MCF 10A (cell line): ENCODE data around the gene DKC1. TPM values are rescaled to one million over a fixed set of nuclear protein-coding genes. Genes with fewer than 3 reads are reported as not detected.

ENCODE experiments used
- Bru-seq: library from RNA; stranded (reverse); fragments of 400-500 nt; gene quantifications from one replicate; lab custom pipeline; 2021; lab: Mats Ljungman, UMichigan
- BruChase-seq, 2 experiments: library from RNA; stranded (reverse); fragments of 400-500 nt; gene quantifications; one replicate each; lab custom pipeline; 2021; lab: Mats Ljungman, UMichigan
- BruUV-seq: library from RNA; stranded (reverse); fragments of 400-500 nt; replicated peaks from 2 replicates; lab custom pipeline; 2021; lab: Mats Ljungman, UMichigan
- CTCF ChIA-PET: fragments of 300-600 bp; sonication (Branson Sonifier 250); formaldehyde crosslinking; extraction: SDS; loops from one replicate; lab custom pipeline; 2021; ENCODE audit warnings: antibody characterized with exemption, inconsistent platforms; lab: Yijun Ruan, JAX
- POLR2A ChIA-PET: fragments of 300-600, 350-650 bp; sonication (Branson Sonifier 250); formaldehyde crosslinking; extraction: SDS; loops from one replicate; lab custom pipeline; 2020; ENCODE audit warnings: antibody characterized with exemption, inconsistent platforms; lab: Yijun Ruan, JAX
- DNase-seq: peaks from one replicate; pipeline ENCODE4 v3.0.0-alpha.2; 2018; ENCODE audit not compliant: unreplicated experiment
- H3K27ac Mint-ChIP-seq: one replicate; pipeline ENCODE4 v1.8.0; 2022; ENCODE audit warnings: mild to moderate bottlenecking, low read depth, mixed read lengths; ENCODE audit not compliant: unreplicated experiment
- H3K27me3 Mint-ChIP-seq: one replicate; pipeline ENCODE4 v1.8.0; 2022; ENCODE audit warnings: mixed read lengths; ENCODE audit not compliant: insufficient read depth, unreplicated experiment
- H3K36me3 Mint-ChIP-seq: one replicate; pipeline ENCODE4 v1.8.0; 2022; ENCODE audit warnings: mild to moderate bottlenecking, moderate library complexity, mixed read lengths; ENCODE audit not compliant: insufficient read depth, unreplicated experiment
- H3K4me1 Mint-ChIP-seq: one replicate; pipeline ENCODE4 v1.8.0; 2022; ENCODE audit warnings: mixed read lengths; ENCODE audit not compliant: insufficient read depth, unreplicated experiment
- H3K4me3 Mint-ChIP-seq: one replicate; pipeline ENCODE4 v1.8.0; 2022; ENCODE audit warnings: mild to moderate bottlenecking, moderate library complexity, mixed read lengths; ENCODE audit not compliant: unreplicated experiment
- H3K9me3 Mint-ChIP-seq: one replicate; pipeline ENCODE4 v1.8.0; 2022; ENCODE audit warnings: mixed read lengths; ENCODE audit not compliant: unreplicated experiment
- intact Hi-C: fragments of 100-400 bp; cut with micrococcal nuclease; formaldehyde crosslinking; loops from 2 replicates; pipeline ENCODE4 v1.14.1; 2022
- long read RNA-seq: library from polyadenylated mRNA; stranded (forward); transcript quantifications from one replicate; pipeline ENCODE4 v2.0.0, GENCODE V29; 2022
- total RNA-seq: library from RNA; stranded (reverse); gene quantifications from 2 replicates; pipeline ENCODE4 v1.2.3, GENCODE V29; 2022
- TF ChIP-seq, protein P1 (sequence below): fragments of 200-600 bp; IDR thresholded peaks from one replicate; pipeline ENCODE4 v1.8.0; 2022; ENCODE audit warnings: antibody characterized with exemption, mild to moderate bottlenecking; ENCODE audit not compliant: unreplicated experiment

DKC1 gene
- total RNA-seq: 149 and 196 TPM in 2 replicates
- Bru-seq, nascent RNA: percentile 94 among the genes with signal in this experiment
- percentile 97 among the genes with signal in this experiment for BruChase-seq, experiment 1, labeled RNA remaining after a 6-hour chase
- BruChase-seq, experiment 2, labeled RNA remaining after a 2-hour chase: percentile 94 among the genes with signal in this experiment
- long read RNA-seq, transcript DKC1-201 (15 exons, 2,577 nt): major isoform, 618 of 695 reads
- long read RNA-seq, partial matches to known transcripts: 34 of 695 reads
- long read RNA-seq, other reads (novel, unspliced or antisense): 43 of 695 reads

DNA sequence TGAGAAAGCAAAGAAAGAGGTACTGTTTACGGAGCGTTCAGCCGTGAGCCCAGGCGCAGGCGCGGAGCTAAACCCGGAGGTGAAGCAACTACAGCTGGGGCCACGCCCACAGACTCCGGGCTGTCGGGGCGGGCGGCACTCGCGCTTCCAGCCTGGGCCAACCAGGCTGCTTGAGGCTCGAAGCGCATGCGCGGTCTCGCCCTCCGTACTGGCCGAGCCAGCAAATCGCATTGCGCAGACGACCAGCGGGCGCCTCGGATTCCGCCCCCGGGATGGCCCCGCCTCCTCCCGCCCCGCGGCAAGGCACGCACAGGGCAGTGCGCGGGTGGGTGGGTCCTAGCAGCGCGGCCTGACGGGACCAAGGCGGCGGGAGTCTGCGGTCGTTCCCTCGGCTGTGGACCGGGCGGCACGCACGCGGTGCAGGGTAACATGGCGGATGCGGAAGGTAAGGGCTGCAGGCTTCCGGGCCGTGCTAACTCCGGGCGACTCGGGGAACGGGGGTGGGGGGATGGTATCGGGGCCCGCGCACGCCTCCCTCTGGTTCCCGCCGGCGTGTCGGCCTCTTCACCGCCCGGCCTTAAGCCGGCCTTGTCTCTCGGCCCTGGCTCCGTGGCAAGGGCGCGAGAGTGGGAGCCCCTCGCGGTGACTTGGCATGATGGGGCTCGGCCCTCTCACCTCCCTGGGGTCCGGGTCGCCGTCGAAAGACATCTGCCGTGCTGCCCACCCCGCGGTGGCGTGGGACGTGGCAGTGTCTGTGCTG lies at the start of gene DKC1:
Gene DKC1, plus strand, starts transcription at position 328 of the 760 bp plus-strand sequence. Its CDS starts 102 bp downstream, at position 430.
- peak within 1 kb of the TSS; percentile 79 for H3K4me3 Mint-ChIP-seq
- H3K4me1 Mint-ChIP-seq: peaks cover 6% of the 10 kb centered on the region
- ChIA-PET CTCF (interaction anchor here (0.7 to 2.3 kb wide), 6 partner anchors 14 to 794 kb away, joined by 3 to 17 read pairs (median 4); no protein-coding TSS in a partner anchor), POLR2A (interaction anchor here (0.7 to 4.6 kb wide), 12 partner anchors 9 to 303 kb away, joined by 3 to 45 read pairs (median 4); partner anchors contain the start of genes GAB3 and MPP1)
- H3K36me3 Mint-ChIP-seq: peaks cover 31% of the 10 kb centered on the region
- BruUV-seq: no TSS peak
- TF ChIP-seq, protein P1, sequence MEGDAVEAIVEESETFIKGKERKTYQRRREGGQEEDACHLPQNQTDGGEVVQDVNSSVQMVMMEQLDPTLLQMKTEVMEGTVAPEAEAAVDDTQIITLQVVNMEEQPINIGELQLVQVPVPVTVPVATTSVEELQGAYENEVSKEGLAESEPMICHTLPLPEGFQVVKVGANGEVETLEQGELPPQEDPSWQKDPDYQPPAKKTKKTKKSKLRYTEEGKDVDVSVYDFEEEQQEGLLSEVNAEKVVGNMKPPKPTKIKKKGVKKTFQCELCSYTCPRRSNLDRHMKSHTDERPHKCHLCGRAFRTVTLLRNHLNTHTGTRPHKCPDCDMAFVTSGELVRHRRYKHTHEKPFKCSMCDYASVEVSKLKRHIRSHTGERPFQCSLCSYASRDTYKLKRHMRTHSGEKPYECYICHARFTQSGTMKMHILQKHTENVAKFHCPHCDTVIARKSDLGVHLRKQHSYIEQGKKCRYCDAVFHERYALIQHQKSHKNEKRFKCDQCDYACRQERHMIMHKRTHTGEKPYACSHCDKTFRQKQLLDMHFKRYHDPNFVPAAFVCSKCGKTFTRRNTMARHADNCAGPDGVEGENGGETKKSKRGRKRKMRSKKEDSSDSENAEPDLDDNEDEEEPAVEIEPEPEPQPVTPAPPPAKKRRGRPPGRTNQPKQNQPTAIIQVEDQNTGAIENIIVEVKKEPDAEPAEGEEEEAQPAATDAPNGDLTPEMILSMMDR: no peak
- H3K27ac Mint-ChIP-seq: peak within 1 kb of the TSS; percentile 79
- intact Hi-C loops: loop anchor here (2.0 kb wide), 1 partner anchor 42 kb away; the partner anchor contains the start of gene MPP1
- peak; percentile 92 for DNase-seq
- peaks cover 14% of the 10 kb centered on the region for H3K27me3 Mint-ChIP-seq
- no peaks in the 10 kb centered on the region for H3K9me3 Mint-ChIP-seq

DNA sequence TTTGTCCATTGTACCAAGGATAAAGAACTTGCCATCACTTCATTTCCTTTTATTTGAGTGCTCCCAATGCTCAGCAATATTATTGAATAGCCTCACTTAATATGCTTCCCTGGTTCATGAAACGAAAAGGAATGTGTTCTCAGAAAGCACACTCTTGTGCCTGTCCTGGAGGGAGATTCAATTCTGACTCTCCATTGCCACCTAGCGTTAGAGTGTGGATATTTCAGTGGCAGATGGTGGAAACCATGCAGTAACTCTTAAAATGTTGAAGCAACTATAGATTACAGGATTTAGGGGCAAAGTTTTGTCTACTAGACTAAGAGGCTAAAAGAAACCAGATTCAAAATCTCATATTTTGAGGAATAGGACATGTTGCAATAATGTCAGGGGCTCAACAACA lies 47.7 kb upstream of the DKC1 start:
- Mint-ChIP-seq H3K27me3 (no peaks in the 10 kb centered on the region), H3K36me3 (peaks cover 5% of the 10 kb centered on the region), H3K27ac (no peak overlapping the region), H3K9me3 (no peaks in the 10 kb centered on the region), H3K4me3 (no peak overlapping the region), H3K4me1 (peaks cover 42% of the 10 kb centered on the region)
- POLR2A ChIA-PET: no interaction called here
- CTCF ChIA-PET: no interaction called here
- TF ChIP-seq, protein P1: peak; percentile 79
- BruUV-seq: no TSS peak
- intact Hi-C loops: loop anchor here (1.0 kb wide), 2 partner anchors 33 to 126 kb away; no protein-coding TSS in a partner anchor
- peak; percentile 80 for DNase-seq

DNA sequence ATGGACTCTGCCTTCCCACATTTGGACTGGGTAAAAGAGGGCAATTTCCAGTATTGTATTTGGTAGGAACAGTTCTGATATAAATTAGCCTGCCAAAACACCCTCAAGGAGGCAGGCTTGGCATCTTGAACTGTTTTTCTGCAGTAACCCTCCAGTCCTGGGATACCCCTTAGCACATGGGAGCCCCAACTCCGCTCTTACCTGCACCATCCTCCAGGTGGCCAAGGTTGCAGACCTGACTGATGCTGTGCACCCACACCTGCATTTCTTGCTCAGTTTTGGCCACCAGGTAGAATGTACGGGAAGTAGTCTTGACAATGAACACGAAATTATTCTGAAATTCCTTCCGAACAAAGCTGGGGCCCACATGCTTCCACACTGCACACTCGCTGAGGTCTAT lies 46.8 kb upstream of the DKC1 start:
- ChIA-PET CTCF (interaction anchor here (1.0 to 5.2 kb wide), 5 partner anchors 9 to 125 kb away, joined by 3 to 35 read pairs (median 3); no protein-coding TSS in a partner anchor), POLR2A (interaction anchor here (1.2 to 1.7 kb wide), 2 partner anchors 12 to 14 kb away, joined by 3 read pairs; no protein-coding TSS in a partner anchor)
- TF ChIP-seq, protein P1: no peak
- Mint-ChIP-seq H3K27ac (no peak overlapping the region), H3K36me3 (peaks cover 5% of the 10 kb centered on the region), H3K9me3 (no peaks in the 10 kb centered on the region), H3K27me3 (no peaks in the 10 kb centered on the region), H3K4me3 (no peak overlapping the region), H3K4me1 (peaks cover 42% of the 10 kb centered on the region)
- DNase-seq: no peak
- intact Hi-C loops: loop anchor here (1.0 kb wide), 2 partner anchors 32 to 125 kb away; no protein-coding TSS in a partner anchor
- BruUV-seq: no TSS peak
